H1 (cell line): ENCODE results near the gene GPATCH2. TPM values are rescaled to one million over a fixed set of nuclear protein-coding genes. Genes with fewer than 3 reads are reported as not detected.

Source experiments
- CTCF ChIA-PET: fragments of 300-600 bp; sonication (Branson Sonifier 250); formaldehyde crosslinking; loops from one replicate; lab custom pipeline; 2021; ENCODE audit not compliant: partially characterized antibody; lab: Charles Lee
- POLR2A ChIA-PET: fragments of 300-600 bp; sonication (Branson Sonifier 250); formaldehyde crosslinking; loops from one replicate; lab custom pipeline; 2021; ENCODE audit warnings: inconsistent platforms; ENCODE audit not compliant: partially characterized antibody; lab: Charles Lee
- DNase-seq, 2 experiments: peaks; one replicate each; pipeline versions ENCODE4 v3.0.0 to v3.0.0-alpha.2; 2010 to 2022; ENCODE audit warnings: low spot score in 2 of 2, low read depth in 1 of 2, mixed read lengths in 1 of 2
- FAIRE-seq: peaks from 2 replicates; lab custom pipeline; 2011; peaks lifted over from hg19 to GRCh38; lab: Jason Lieb, UNC
- H2AFZ ChIP-seq: 2 replicates; pipeline ENCODE4 v1.8.1; 2012; ENCODE audit warnings: low read length, inconsistent platforms
- H2AK5ac ChIP-seq: 2 replicates; pipeline ENCODE4 v1.6.1; 2013; ENCODE audit warnings: low read depth, low read length
- H2BK120ac ChIP-seq: replicated peaks from 2 replicates; pipeline ENCODE3; 2013; ENCODE audit warnings: low read depth, low read length, inconsistent platforms
- H2BK12ac ChIP-seq: 2 replicates; pipeline ENCODE4 v1.6.1; 2013; ENCODE audit warnings: low read depth, low read length
- H2BK15ac ChIP-seq: 2 replicates; pipeline ENCODE4 v1.6.1; 2013; ENCODE audit warnings: low read length
- H2BK20ac ChIP-seq: 2 replicates; pipeline ENCODE4 v1.6.1; 2013; ENCODE audit warnings: low read length
- H2BK5ac ChIP-seq: 2 replicates; pipeline ENCODE4 v1.6.1; 2013; ENCODE audit warnings: low read depth, low read length
- H3K14ac ChIP-seq: 2 replicates; pipeline ENCODE4 v1.6.1; 2013; ENCODE audit warnings: inconsistent platforms; ENCODE audit not compliant: insufficient read length
- H3K18ac ChIP-seq: 2 replicates; pipeline ENCODE4 v1.6.1; 2013; ENCODE audit warnings: low read length; ENCODE audit errors: extremely low read depth
- H3K23ac ChIP-seq: 2 replicates; pipeline ENCODE4 v1.6.1; 2013; ENCODE audit warnings: inconsistent platforms; ENCODE audit not compliant: insufficient read length
- H3K23me2 ChIP-seq: 2 replicates; pipeline ENCODE4 v1.6.1; 2013; ENCODE audit warnings: low read depth, low read length
- H3K27ac ChIP-seq: 2 replicates; pipeline ENCODE4 v1.6.1; 2011; ENCODE audit warnings: low read depth, low read length, inconsistent platforms
- H3K27me3 ChIP-seq, 4 experiments: replicated peaks in 1 of 4; 1 replicate in 1 of 4; 2 replicates in 3 of 4; pipeline versions ENCODE4 v1.6.1 to v1.8.1; 2011 to 2013; ENCODE audit warnings: low read length in 3 of 4, mild to moderate bottlenecking in 3 of 4, inconsistent platforms in 2 of 4, mixed read lengths in 2 of 4, moderate library complexity in 1 of 4; ENCODE audit not compliant: control insufficient read depth in 3 of 4, insufficient read depth in 3 of 4; ENCODE audit errors: extremely low read depth in 1 of 4
- H3K36me3 ChIP-seq, 4 experiments: 2 replicates each; pipeline versions ENCODE4 v1.6.1 to v1.8.1; 2011 to 2013; ENCODE audit warnings: mild to moderate bottlenecking in 4 of 4, low read length in 3 of 4, moderate library complexity in 2 of 4, control low read depth in 1 of 4, inconsistent platforms in 1 of 4; ENCODE audit not compliant: insufficient read depth in 4 of 4, control insufficient read depth in 2 of 4
- H3K4ac ChIP-seq: replicated peaks from 2 replicates; pipeline ENCODE3; 2013; ENCODE audit warnings: low read length, low read depth, mixed read lengths, inconsistent platforms; ENCODE audit not compliant: insufficient read length
- H3K4me1 ChIP-seq, 4 experiments: replicated peaks in 1 of 4; 1 replicate in 1 of 4; 2 replicates in 3 of 4; pipeline versions ENCODE4 v1.6.1 to v1.8.1; 2011 to 2013; ENCODE audit warnings: low read length in 3 of 4, inconsistent platforms in 2 of 4, mixed read lengths in 1 of 4; ENCODE audit not compliant: insufficient read depth in 4 of 4, control insufficient read depth in 3 of 4
- H3K4me2 ChIP-seq, 2 experiments: 2 replicates each; pipeline versions ENCODE4 v1.6.1 to v1.8.1; 2011 to 2013; ENCODE audit warnings: low read depth in 2 of 2, low read length in 2 of 2, control low read depth in 1 of 2, inconsistent platforms in 1 of 2, mild to moderate bottlenecking in 1 of 2; ENCODE audit not compliant: insufficient read depth in 1 of 2
- H3K4me3 ChIP-seq, 4 experiments: fragments of 200-600, 300-600 bp in 1 of 4; sonication (generic), shearing (Covaris generic), sonication (Bioruptor Twin) in 1 of 4; 2 replicates each; pipeline versions ENCODE4 v1.5.1 to v1.8.1; 2011 to 2016; ENCODE audit warnings: low read length in 4 of 4, low read depth in 3 of 4, control low read depth in 2 of 4, inconsistent platforms in 2 of 4, mild to moderate bottlenecking in 2 of 4, mixed read lengths in 1 of 4, moderate library complexity in 1 of 4; ENCODE audit not compliant: insufficient read depth in 2 of 4; ENCODE audit errors: extremely low read depth in 1 of 4
- H3K56ac ChIP-seq: replicated peaks from 2 replicates; pipeline ENCODE3; 2013; ENCODE audit warnings: low read depth, mild to moderate bottlenecking, mixed read lengths, low read length, inconsistent platforms; ENCODE audit not compliant: insufficient read length
- H3K79me1 ChIP-seq: 2 replicates; pipeline ENCODE4 v1.6.1; 2013; ENCODE audit warnings: low read depth, low read length, control low read depth
- H3K79me2 ChIP-seq, 2 experiments: 2 replicates each; pipeline versions ENCODE4 v1.6.1 to v1.8.1; 2012 to 2013; ENCODE audit warnings: low read length in 2 of 2, mild to moderate bottlenecking in 2 of 2, inconsistent platforms in 1 of 2; ENCODE audit not compliant: insufficient read depth in 2 of 2, control insufficient read depth in 1 of 2
- H3K9ac ChIP-seq, 4 experiments: replicated peaks in 1 of 4; 1 replicate in 1 of 4; 2 replicates in 3 of 4; pipeline versions ENCODE4 v1.6.1 to v1.8.1; 2011 to 2013; ENCODE audit warnings: low read depth in 3 of 4, low read length in 3 of 4, control low read depth in 2 of 4, mild to moderate bottlenecking in 2 of 4, moderate library complexity in 2 of 4, inconsistent platforms in 1 of 4; ENCODE audit errors: extremely low read depth in 1 of 4
- H3K9me3 ChIP-seq, 2 experiments: 2 replicates each; pipeline versions ENCODE4 v1.6.1 to v1.8.1; 2012 to 2013; ENCODE audit warnings: mild to moderate bottlenecking in 2 of 2, moderate library complexity in 2 of 2, control low read depth in 1 of 2, inconsistent platforms in 1 of 2, low read depth in 1 of 2, low read length in 1 of 2, mixed read lengths in 1 of 2; ENCODE audit not compliant: insufficient read depth in 2 of 2
- H4K20me1 ChIP-seq, 2 experiments: replicated peaks in 1 of 2; 2 replicates each; pipeline versions ENCODE3 to v1.8.1; 2011 to 2013; ENCODE audit warnings: inconsistent platforms in 2 of 2, low read length in 2 of 2, mild to moderate bottlenecking in 1 of 2; ENCODE audit not compliant: insufficient read depth in 2 of 2, control insufficient read depth in 1 of 2
- H4K5ac ChIP-seq: 2 replicates; pipeline ENCODE4 v1.6.1; 2013; ENCODE audit warnings: low read length, low read depth, mixed read lengths, inconsistent platforms; ENCODE audit not compliant: insufficient read length
- H4K8ac ChIP-seq: 2 replicates; pipeline ENCODE4 v1.8.0; 2013; ENCODE audit warnings: mild to moderate bottlenecking, moderate library complexity, low read length, inconsistent platforms; ENCODE audit not compliant: insufficient read depth; ENCODE audit errors: extremely low read depth
- H4K91ac ChIP-seq: replicated peaks from 2 replicates; pipeline ENCODE3; 2013; ENCODE audit warnings: low read length, mixed read lengths, inconsistent platforms; ENCODE audit not compliant: insufficient read length
- ASH2L ChIP-seq: fragments of 200-600, 300-600 bp; sonication (generic); IDR thresholded peaks from one replicate; pipeline ENCODE4 v1.7.1; 2017; ENCODE audit warnings: low read length
- BRCA1 ChIP-seq: IDR thresholded peaks from 2 replicates; pipeline ENCODE4 v1.6.1; 2012; ENCODE audit warnings: low read depth, low read length, improper control_type of control experiment
- CEBPB ChIP-seq: IDR thresholded peaks from 2 replicates; pipeline ENCODE4 v1.6.1; 2012; ENCODE audit warnings: low read depth, low read length
- CTCF ChIP-seq, 3 experiments: IDR thresholded peaks; 1 replicate in 2 of 3; 2 replicates in 1 of 3; pipeline versions ENCODE4 v1.5.1 to v1.6.1; 2011; ENCODE audit warnings: low read length in 3 of 3, mild to moderate bottlenecking in 3 of 3, inconsistent platforms in 2 of 3, low read depth in 1 of 3, moderate library complexity in 1 of 3; ENCODE audit not compliant: insufficient read depth in 1 of 3; ENCODE audit errors: control extremely low read depth in 1 of 3
- JUN ChIP-seq: IDR thresholded peaks from 2 replicates; pipeline ENCODE4 v1.6.1; 2011; ENCODE audit warnings: low read depth, mild to moderate bottlenecking, improper control_type of control experiment, low read length
- MAFK ChIP-seq: IDR thresholded peaks from 2 replicates; pipeline ENCODE4 v1.6.1; 2012; ENCODE audit warnings: low read depth, mild to moderate bottlenecking, improper control_type of control experiment, low read length
- PHF8 ChIP-seq: fragments of 200-600 bp; sonication (generic); conservative IDR thresholded peaks from 2 replicates; pipeline ENCODE4 v1.7.1; 2012; ENCODE audit warnings: low read depth, mild to moderate bottlenecking, inconsistent platforms, low read length, moderate library complexity
- POU5F1 ChIP-seq: IDR thresholded peaks from 2 replicates; pipeline ENCODE4 v1.6.1; 2011; ENCODE audit warnings: low read depth, mild to moderate bottlenecking, low read length, moderate library complexity
- SIRT6 ChIP-seq: IDR thresholded peaks from one replicate; pipeline ENCODE4 v1.7.1; 2012; ENCODE audit warnings: low read length, inconsistent platforms
- SUZ12 ChIP-seq: fragments of 200-600 bp; sonication (generic); IDR thresholded peaks from 2 replicates; pipeline ENCODE4 v1.6.1; 2012; ENCODE audit warnings: mild to moderate bottlenecking, inconsistent platforms, low read length, moderate library complexity, mixed read lengths
- TAF1 ChIP-seq: IDR thresholded peaks from 2 replicates; pipeline ENCODE4 v1.6.1; 2011; ENCODE audit warnings: mild to moderate bottlenecking, low read depth, low read length
- WGBS, 2 experiments: shearing (Covaris generic) in 1 of 2; methylation state at CpG; one replicate each; pipeline versions ENCODE4 v1.1.6 to v1.1.7; 2013 to 2015; ENCODE audit warnings: low lambda C conversion rate in 2 of 2, mixed read lengths in 2 of 2, inconsistent platforms in 1 of 2, low coverage in 1 of 2, missing lambda C conversion rate in 1 of 2; ENCODE audit not compliant: insufficient replicate concordance in 2 of 2, insufficient coverage in 1 of 2, insufficient read length in 1 of 2; ENCODE audit errors: extremely low coverage in 1 of 2, missing lambda C conversion rate in 1 of 2; 5-methylcytosine and 5-hydroxymethylcytosine counted together
- polyA plus RNA-seq, 7 experiments: library from polyadenylated mRNA; depleted of rRNA in 3 of 7; stranded (reverse) in 5 of 7; unstranded in 2 of 7; fragments of >200 nt in 5 of 7; fragments of 200-250 nt in 2 of 7; gene quantifications; 1 replicate in 5 of 7; 2 replicates in 1 of 7; 4 replicates in 1 of 7; pipeline versions ENCODE4 v1.2.1 to v1.2.3, GENCODE V29; 2011 to 2013; ENCODE audit warnings: missing spikeins in 2 of 7, mixed read lengths in 2 of 7
- total RNA-seq: library from RNA; stranded (reverse); fragmentation: NEBNext Ultra II Directional; extraction: Animal tissue kit (Norgen Biotek cat#: 25700); gene quantifications from 2 replicates; pipeline ENCODE4 v1.2.1, GENCODE V29; 2021

GPATCH2 gene
- total and polyA plus RNA-seq, 2 of the 8 experiments (the other 6 are each of a cell fraction or from before 2014, with no cell fraction given), result 3.9 to 13.1 TPM

- CTCF ChIA-PET, result no interaction called here
- no peaks in the 10 kb centered on the region for H4K20me1 ChIP-seq
- 96% methylated on average over 3 of the region's 3 CpGs; no CpG with 5 or more reads in 1 of the 2 experiments for WGBS, 2 experiments
Measured at GRCh38 chr1:217627431-217627830, 3.5 kb downstream of the GPATCH2 start.

More at GRCh38 chr1:217627431-217627830, 3.5 kb downstream of the GPATCH2 start:
- no peak overlapping the region for H3K27ac ChIP-seq
- no peak overlapping the region for H3K4me3 ChIP-seq
- H2BK12ac ChIP-seq, result no peak overlapping the region
- no peak overlapping the region for H3K14ac ChIP-seq
- H3K79me2 ChIP-seq, result peaks cover 0 to 66% of the 10 kb centered on the region in 2 experiments; a peak in 2 of 4 replicates
- no peak overlapping the region for H3K23ac ChIP-seq
- H3K4me1 ChIP-seq, result peaks cover 0 to 3% (median 0%) of the 10 kb centered on the region in 4 experiments; a peak in 2 of 7 replicates
- FAIRE-seq (no peak), DNase-seq (no peak)
- H3K36me3 ChIP-seq, result no peaks in the 10 kb centered on the region
- no peak overlapping the region for H3K18ac ChIP-seq
- no peak overlapping the region for H3K4ac ChIP-seq
- no peaks in the 10 kb centered on the region for H3K27me3 ChIP-seq
- no peaks in the 10 kb centered on the region for H3K9me3 ChIP-seq
- no peak overlapping the region for H2AK5ac ChIP-seq
- no peak overlapping the region for H3K9ac ChIP-seq
- H3K79me1 ChIP-seq, result peaks cover 4% of the 10 kb centered on the region; the same call in 1 of the 2 replicates
- no peak overlapping the region for H2BK20ac ChIP-seq
- no peak overlapping the region for H2BK15ac ChIP-seq
- no peak overlapping the region for H2AFZ ChIP-seq
- POLR2A ChIA-PET, result no interaction called here
- no peak overlapping the region for H2BK120ac ChIP-seq
- no peak overlapping the region for H4K8ac ChIP-seq
- H3K23me2 ChIP-seq, result peaks cover 2% of the 10 kb centered on the region
- H3K4me2 ChIP-seq, result no peak overlapping the region
- H4K5ac ChIP-seq, result no peak overlapping the region
- H2BK5ac ChIP-seq, result no peak overlapping the region
- no peak overlapping the region for H4K91ac ChIP-seq
- TF ChIP-seq POU5F1, result no peak
- TF ChIP-seq BRCA1, result no peak
- TF ChIP-seq MAFK, result no peak
- no peak for TF ChIP-seq PHF8
- TF ChIP-seq CTCF (IDR thresholded peaks at IDR 0.05; ENCODE audit: control extremely low read depth in 1 of 3, insufficient read depth in 1 of 3, low read depth in 1 of 3, low read length in 3 of 3), result no peak
- no peak for TF ChIP-seq SUZ12
- TF ChIP-seq JUN, result no peak
- TF ChIP-seq SIRT6, result no peak
- no peak for TF ChIP-seq ASH2L
- TF ChIP-seq TAF1, result no peak
- TF ChIP-seq CEBPB, result no peak
- no peak overlapping the region for H3K56ac ChIP-seq
